Liver (tissue), 3 donors: Measurements from ENCODE around the gene TOMM20.
"Not testable (repeated sequence)": the region's sequence is repeated elsewhere in the genome, so short reads cannot be mapped to it uniquely, and the experiment has no call there.

ENCODE experiments used
- JUND ChIP-seq, 2 donors: IDR thresholded peaks; 2 replicates each; pipeline ENCODE4 v1.6.1; 2016; ENCODE audit warnings: antibody characterized with exemption in 2 of 2
- TAF1 ChIP-seq: conservative IDR thresholded peaks from 2 replicates; pipeline ENCODE4 v1.6.1; 2016; ENCODE audit warnings: antibody characterized with exemption, mild to moderate bottlenecking
- TF ChIP-seq, protein P1 (sequence below): fragments of 150-350 bp; IDR thresholded peaks from 2 replicates; pipeline ENCODE4 v1.5.1; 2017; ENCODE audit warnings: improper control_type of control experiment, low read depth, low read length; ENCODE audit not compliant: missing input control
- TF ChIP-seq, protein P2 (sequence below): IDR thresholded peaks from 2 replicates; pipeline ENCODE4 v1.6.1; 2016; ENCODE audit warnings: antibody characterized with exemption, mild to moderate bottlenecking
- donor health status: healthy.
- donor health status: healthy.

DNA sequence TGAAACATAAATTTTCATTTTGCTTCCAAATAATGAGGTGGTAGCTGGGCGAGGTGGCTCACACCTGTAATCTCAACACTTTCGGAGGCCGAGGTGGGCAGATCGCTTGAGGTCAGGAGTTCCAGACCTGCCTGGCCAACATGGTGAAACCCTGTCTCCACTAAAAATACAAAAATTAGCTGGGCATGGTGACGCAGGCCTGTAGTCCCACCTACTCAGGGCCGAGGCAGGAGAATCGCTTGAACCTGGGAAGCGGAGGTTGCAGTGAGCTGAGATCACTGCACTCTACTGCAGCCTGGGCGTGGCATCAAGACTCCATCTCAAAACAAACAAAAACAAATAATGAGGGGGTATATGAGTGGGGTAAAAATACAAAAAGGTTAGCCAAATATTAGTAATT, 31.3 kb upstream of the TOMM20 start:
- TF ChIP-seq, protein P1, sequence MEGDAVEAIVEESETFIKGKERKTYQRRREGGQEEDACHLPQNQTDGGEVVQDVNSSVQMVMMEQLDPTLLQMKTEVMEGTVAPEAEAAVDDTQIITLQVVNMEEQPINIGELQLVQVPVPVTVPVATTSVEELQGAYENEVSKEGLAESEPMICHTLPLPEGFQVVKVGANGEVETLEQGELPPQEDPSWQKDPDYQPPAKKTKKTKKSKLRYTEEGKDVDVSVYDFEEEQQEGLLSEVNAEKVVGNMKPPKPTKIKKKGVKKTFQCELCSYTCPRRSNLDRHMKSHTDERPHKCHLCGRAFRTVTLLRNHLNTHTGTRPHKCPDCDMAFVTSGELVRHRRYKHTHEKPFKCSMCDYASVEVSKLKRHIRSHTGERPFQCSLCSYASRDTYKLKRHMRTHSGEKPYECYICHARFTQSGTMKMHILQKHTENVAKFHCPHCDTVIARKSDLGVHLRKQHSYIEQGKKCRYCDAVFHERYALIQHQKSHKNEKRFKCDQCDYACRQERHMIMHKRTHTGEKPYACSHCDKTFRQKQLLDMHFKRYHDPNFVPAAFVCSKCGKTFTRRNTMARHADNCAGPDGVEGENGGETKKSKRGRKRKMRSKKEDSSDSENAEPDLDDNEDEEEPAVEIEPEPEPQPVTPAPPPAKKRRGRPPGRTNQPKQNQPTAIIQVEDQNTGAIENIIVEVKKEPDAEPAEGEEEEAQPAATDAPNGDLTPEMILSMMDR, result not testable (repeated sequence)
- TF ChIP-seq, protein P2, sequence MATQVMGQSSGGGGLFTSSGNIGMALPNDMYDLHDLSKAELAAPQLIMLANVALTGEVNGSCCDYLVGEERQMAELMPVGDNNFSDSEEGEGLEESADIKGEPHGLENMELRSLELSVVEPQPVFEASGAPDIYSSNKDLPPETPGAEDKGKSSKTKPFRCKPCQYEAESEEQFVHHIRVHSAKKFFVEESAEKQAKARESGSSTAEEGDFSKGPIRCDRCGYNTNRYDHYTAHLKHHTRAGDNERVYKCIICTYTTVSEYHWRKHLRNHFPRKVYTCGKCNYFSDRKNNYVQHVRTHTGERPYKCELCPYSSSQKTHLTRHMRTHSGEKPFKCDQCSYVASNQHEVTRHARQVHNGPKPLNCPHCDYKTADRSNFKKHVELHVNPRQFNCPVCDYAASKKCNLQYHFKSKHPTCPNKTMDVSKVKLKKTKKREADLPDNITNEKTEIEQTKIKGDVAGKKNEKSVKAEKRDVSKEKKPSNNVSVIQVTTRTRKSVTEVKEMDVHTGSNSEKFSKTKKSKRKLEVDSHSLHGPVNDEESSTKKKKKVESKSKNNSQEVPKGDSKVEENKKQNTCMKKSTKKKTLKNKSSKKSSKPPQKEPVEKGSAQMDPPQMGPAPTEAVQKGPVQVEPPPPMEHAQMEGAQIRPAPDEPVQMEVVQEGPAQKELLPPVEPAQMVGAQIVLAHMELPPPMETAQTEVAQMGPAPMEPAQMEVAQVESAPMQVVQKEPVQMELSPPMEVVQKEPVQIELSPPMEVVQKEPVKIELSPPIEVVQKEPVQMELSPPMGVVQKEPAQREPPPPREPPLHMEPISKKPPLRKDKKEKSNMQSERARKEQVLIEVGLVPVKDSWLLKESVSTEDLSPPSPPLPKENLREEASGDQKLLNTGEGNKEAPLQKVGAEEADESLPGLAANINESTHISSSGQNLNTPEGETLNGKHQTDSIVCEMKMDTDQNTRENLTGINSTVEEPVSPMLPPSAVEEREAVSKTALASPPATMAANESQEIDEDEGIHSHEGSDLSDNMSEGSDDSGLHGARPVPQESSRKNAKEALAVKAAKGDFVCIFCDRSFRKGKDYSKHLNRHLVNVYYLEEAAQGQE, result not testable (repeated sequence)
- not testable (repeated sequence) for TF ChIP-seq TAF1; JUND (IDR thresholded peaks at IDR 0.05)
